ENCODE results near the gene OLFML2B.

DNA sequence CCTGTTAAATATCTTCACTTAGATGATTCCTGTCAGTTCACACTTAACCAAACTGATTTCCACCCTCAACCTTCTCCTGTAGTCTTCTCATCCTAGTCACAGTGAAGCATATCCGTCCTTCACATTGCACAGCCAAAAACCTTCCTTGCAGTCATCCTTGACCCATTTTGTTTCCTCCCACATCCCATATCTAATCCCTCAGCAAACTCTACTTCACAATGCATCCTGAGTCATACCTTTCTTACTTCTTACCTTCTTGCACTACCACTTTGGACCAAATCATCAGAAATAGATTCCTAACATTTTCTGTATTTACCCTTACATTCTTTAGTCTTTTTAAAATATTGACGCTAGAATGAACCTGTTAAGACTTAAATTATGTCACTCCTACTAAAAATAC lies 86.9 kb downstream of the OLFML2B start:
- TF ChIP-seq, protein P1, sequence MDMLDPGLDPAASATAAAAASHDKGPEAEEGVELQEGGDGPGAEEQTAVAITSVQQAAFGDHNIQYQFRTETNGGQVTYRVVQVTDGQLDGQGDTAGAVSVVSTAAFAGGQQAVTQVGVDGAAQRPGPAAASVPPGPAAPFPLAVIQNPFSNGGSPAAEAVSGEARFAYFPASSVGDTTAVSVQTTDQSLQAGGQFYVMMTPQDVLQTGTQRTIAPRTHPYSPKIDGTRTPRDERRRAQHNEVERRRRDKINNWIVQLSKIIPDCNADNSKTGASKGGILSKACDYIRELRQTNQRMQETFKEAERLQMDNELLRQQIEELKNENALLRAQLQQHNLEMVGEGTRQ (IDR thresholded peaks at IDR 0.05) = no peak
- TF ChIP-seq SMC3 (IDR thresholded peaks at IDR 0.05) (no peak), JUNB (IDR thresholded peaks at IDR 0.05) (no peak), CHD2 (IDR thresholded peaks at IDR 0.05; ENCODE audit: low read length, partially characterized antibody) (no peak), RAD21 (conservative IDR thresholded peaks at IDR 0.05 in 1 of 2, IDR thresholded peaks at IDR 0.05 in 1 of 2) (no peak), TP53 (CRISPR knock-in tag; IDR thresholded peaks at IDR 0.05) (no peak)
- TF ChIP-seq, protein P2, sequence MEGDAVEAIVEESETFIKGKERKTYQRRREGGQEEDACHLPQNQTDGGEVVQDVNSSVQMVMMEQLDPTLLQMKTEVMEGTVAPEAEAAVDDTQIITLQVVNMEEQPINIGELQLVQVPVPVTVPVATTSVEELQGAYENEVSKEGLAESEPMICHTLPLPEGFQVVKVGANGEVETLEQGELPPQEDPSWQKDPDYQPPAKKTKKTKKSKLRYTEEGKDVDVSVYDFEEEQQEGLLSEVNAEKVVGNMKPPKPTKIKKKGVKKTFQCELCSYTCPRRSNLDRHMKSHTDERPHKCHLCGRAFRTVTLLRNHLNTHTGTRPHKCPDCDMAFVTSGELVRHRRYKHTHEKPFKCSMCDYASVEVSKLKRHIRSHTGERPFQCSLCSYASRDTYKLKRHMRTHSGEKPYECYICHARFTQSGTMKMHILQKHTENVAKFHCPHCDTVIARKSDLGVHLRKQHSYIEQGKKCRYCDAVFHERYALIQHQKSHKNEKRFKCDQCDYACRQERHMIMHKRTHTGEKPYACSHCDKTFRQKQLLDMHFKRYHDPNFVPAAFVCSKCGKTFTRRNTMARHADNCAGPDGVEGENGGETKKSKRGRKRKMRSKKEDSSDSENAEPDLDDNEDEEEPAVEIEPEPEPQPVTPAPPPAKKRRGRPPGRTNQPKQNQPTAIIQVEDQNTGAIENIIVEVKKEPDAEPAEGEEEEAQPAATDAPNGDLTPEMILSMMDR (IDR thresholded peaks at IDR 0.05) = no peak
- TF ChIP-seq, protein P3, sequence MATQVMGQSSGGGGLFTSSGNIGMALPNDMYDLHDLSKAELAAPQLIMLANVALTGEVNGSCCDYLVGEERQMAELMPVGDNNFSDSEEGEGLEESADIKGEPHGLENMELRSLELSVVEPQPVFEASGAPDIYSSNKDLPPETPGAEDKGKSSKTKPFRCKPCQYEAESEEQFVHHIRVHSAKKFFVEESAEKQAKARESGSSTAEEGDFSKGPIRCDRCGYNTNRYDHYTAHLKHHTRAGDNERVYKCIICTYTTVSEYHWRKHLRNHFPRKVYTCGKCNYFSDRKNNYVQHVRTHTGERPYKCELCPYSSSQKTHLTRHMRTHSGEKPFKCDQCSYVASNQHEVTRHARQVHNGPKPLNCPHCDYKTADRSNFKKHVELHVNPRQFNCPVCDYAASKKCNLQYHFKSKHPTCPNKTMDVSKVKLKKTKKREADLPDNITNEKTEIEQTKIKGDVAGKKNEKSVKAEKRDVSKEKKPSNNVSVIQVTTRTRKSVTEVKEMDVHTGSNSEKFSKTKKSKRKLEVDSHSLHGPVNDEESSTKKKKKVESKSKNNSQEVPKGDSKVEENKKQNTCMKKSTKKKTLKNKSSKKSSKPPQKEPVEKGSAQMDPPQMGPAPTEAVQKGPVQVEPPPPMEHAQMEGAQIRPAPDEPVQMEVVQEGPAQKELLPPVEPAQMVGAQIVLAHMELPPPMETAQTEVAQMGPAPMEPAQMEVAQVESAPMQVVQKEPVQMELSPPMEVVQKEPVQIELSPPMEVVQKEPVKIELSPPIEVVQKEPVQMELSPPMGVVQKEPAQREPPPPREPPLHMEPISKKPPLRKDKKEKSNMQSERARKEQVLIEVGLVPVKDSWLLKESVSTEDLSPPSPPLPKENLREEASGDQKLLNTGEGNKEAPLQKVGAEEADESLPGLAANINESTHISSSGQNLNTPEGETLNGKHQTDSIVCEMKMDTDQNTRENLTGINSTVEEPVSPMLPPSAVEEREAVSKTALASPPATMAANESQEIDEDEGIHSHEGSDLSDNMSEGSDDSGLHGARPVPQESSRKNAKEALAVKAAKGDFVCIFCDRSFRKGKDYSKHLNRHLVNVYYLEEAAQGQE (IDR thresholded peaks at IDR 0.05) = no peak
